NCI-H82 (cell line): ENCODE measurements around the gene TMEM62.
"Not testable (repeated sequence)": the region's sequence is repeated elsewhere in the genome, so short reads cannot be mapped to it uniquely, and the experiment has no call there.

Experiments used
- DNase-seq: peaks from one replicate; lab custom pipeline; 2025; lab: John Stamatoyannopoulos, UW

Gene TMEM62

GRCh38 chr15:43177147-43177546, 43.8 kb downstream of the TMEM62 start:
- DNase-seq, result not testable (repeated sequence)

- no peak for DNase-seq
These were observed 49.9 kb downstream of the TMEM62 start for GRCh38 chr15:43183270-43183669.

- no peak for DNase-seq
These were observed 51.2 kb downstream of the TMEM62 start for GRCh38 chr15:43184407-43185124.

- peak; percentile 97 for DNase-seq
These were observed 52.0 kb downstream of the TMEM62 start, which contains the start of gene CCNDBP1 for GRCh38 chr15:43185157-43186002. CCNDBP1 (plus strand) TSS chr15:43185403; CDS start chr15:43185499, 96 bp downstream.

- no peak for DNase-seq
These were observed 52.6 kb downstream of the TMEM62 start for GRCh38 chr15:43186003-43186353.

- DNase-seq, result peak; percentile 53
These were observed 54.3 kb downstream of the TMEM62 start for GRCh38 chr15:43187544-43188155.

- no peak for DNase-seq
These were observed 55.9 kb downstream of the TMEM62 start for GRCh38 chr15:43189296-43189695.

GRCh38 chr15:43190178-43190577, 56.8 kb downstream of the TMEM62 start:
- no peak for DNase-seq

- DNase-seq, result no peak
These were observed 60.3 kb downstream of the TMEM62 start for GRCh38 chr15:43193710-43194109.

- DNase-seq, result no peak
These were observed 61.4 kb downstream of the TMEM62 start for GRCh38 chr15:43194795-43195194.

GRCh38 chr15:43196760-43197548, 63.6 kb downstream of the TMEM62 start:
- DNase-seq, result no peak

GRCh38 chr15:43197773-43198172, 64.4 kb downstream of the TMEM62 start:
- not testable (repeated sequence) for DNase-seq

- DNase-seq, result not testable (repeated sequence)
These were observed 65.2 kb downstream of the TMEM62 start for GRCh38 chr15:43198556-43198955.

- DNase-seq, result no peak
These were observed 65.6 kb downstream of the TMEM62 start for GRCh38 chr15:43198992-43199391.

GRCh38 chr15:43199945-43200488, 66.6 kb downstream of the TMEM62 start:
- DNase-seq, result no peak

GRCh38 chr15:43204016-43204901, 70.9 kb downstream of the TMEM62 start:
- peak; percentile 65 for DNase-seq

GRCh38 chr15:43206054-43206453, 72.7 kb downstream of the TMEM62 start:
- DNase-seq, result no peak

GRCh38 chr15:43207024-43207423, 73.6 kb downstream of the TMEM62 start:
- DNase-seq, result no peak

GRCh38 chr15:43208052-43209002, 74.9 kb downstream of the TMEM62 start:
- DNase-seq, result no peak
